ENCODE data around the gene BTBD3. TPM values are rescaled to one million over a fixed set of nuclear protein-coding genes. Genes with fewer than 3 reads are reported as not detected.

Gene BTBD3
- total RNA-seq (189 TPM), polyA plus RNA-seq (45.7 TPM)

GRCh38 chr20:11917663-11918062 lies at the start of gene BTBD3:
Gene BTBD3, plus strand, starts transcription at chr20:11917893. Its CDS starts 383 bp downstream, at chr20:11918276.
- Histone ChIP-seq H3K4me1 (ENCODE audit: insufficient read depth) (no peaks in the 10 kb centered on the region), H3K36me3 (ENCODE audit: insufficient read depth) (no peaks in the 10 kb centered on the region), H3K27ac (ENCODE audit: low read depth) (peak within 1 kb of the TSS; percentile 82), H3K4me3 (ENCODE audit: low read depth, low read length) (peak within 1 kb of the TSS; percentile 60)
- DNase-seq (ENCODE audit: extremely low spot score): no peak
- WGBS: 2% methylated on average over 4 of the region's 4 CpGs

DNA sequence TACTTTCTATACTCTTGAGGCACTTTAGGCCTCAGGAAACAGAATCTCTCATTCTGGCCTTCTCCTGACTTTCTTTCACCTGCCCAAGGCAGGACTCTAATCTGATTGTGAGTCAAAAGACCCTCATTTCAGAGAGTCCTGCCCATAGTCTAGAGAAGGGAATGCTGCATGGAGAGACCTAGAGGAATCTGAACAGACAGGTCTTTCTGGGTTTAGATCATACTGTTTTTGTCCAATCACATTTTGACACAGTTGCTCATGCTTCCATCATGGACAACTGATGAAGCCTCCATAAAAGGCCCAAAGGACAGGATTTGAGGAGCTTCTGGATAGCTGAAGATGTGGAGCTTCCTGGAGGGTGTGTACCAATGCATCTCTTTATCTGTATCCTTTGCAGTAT lies 48.1 kb upstream of the BTBD3 start:
- Histone ChIP-seq H3K4me3 (ENCODE audit: low read depth, low read length) (no peak overlapping the region), H3K4me1 (ENCODE audit: insufficient read depth) (no peaks in the 10 kb centered on the region), H3K27ac (ENCODE audit: low read depth) (no peak overlapping the region), H3K36me3 (ENCODE audit: insufficient read depth) (no peaks in the 10 kb centered on the region)
- DNase-seq (ENCODE audit: extremely low spot score): no peak

- Histone ChIP-seq H3K36me3 (ENCODE audit: insufficient read depth) (no peaks in the 10 kb centered on the region), H3K27ac (ENCODE audit: low read depth) (no peak overlapping the region), H3K4me3 (ENCODE audit: low read depth, low read length) (no peak overlapping the region), H3K4me1 (ENCODE audit: insufficient read depth) (no peaks in the 10 kb centered on the region)
- WGBS: 58% methylated on average over 3 of the region's 3 CpGs
- DNase-seq (ENCODE audit: extremely low spot score): no peak
Observed at GRCh38 chr20:11870411-11870810, 47.3 kb upstream of the BTBD3 start.

GRCh38 chr20:11876555-11876954 lies 41.1 kb upstream of the BTBD3 start:
- Histone ChIP-seq H3K36me3 (ENCODE audit: insufficient read depth) (no peaks in the 10 kb centered on the region), H3K4me3 (ENCODE audit: low read depth, low read length) (no peak overlapping the region), H3K27ac (ENCODE audit: low read depth) (no peak overlapping the region), H3K4me1 (ENCODE audit: insufficient read depth) (no peaks in the 10 kb centered on the region)
- no peak for DNase-seq (ENCODE audit: extremely low spot score)

- 87% methylated on average over 4 of the region's 4 CpGs for WGBS
- Histone ChIP-seq H3K27ac (ENCODE audit: low read depth) (no peak overlapping the region), H3K4me1 (ENCODE audit: insufficient read depth) (no peaks in the 10 kb centered on the region), H3K36me3 (ENCODE audit: insufficient read depth) (no peaks in the 10 kb centered on the region), H3K4me3 (ENCODE audit: low read depth, low read length) (no peak overlapping the region)
- no peak for DNase-seq (ENCODE audit: extremely low spot score)
Observed at GRCh38 chr20:11880680-11881079, 37.0 kb upstream of the BTBD3 start.

DNA sequence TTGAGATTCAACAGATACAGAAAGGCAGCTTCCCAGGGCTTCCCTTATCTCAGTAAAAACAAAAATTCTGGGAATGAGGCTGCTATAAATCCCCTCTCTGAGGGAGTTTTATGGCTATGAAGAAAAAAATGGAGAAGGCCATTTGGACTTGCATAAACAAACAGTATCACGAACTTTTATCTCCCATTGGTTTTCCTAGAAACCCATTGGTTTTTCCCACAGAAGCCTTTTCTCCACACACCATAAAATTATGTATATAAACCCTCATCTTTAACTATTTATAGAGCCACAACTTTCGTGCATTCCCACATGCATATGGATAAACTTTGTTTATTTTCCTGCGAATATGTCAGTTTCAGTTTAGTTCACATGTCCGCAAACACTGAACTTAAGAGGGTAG lies 36.2 kb upstream of the BTBD3 start:
- no peaks in the 10 kb centered on the region for H3K36me3 ChIP-seq (ENCODE audit: insufficient read depth)
- 32% methylated on average over 4 of the region's 4 CpGs for WGBS
- H3K4me3 ChIP-seq (ENCODE audit: low read depth, low read length): no peak overlapping the region
- H3K4me1 ChIP-seq (ENCODE audit: insufficient read depth): no peaks in the 10 kb centered on the region
- no peak for DNase-seq (ENCODE audit: extremely low spot score)
- H3K27ac ChIP-seq (ENCODE audit: low read depth): no peak overlapping the region

- 82% methylated on average over 7 of the region's 7 CpGs for WGBS
Observed at GRCh38 chr20:11882651-11883050, 35.0 kb upstream of the BTBD3 start.

GRCh38 chr20:11888648-11889047 lies 29.0 kb upstream of the BTBD3 start:
- Histone ChIP-seq H3K27ac (ENCODE audit: low read depth) (no peak overlapping the region), H3K36me3 (ENCODE audit: insufficient read depth) (no peaks in the 10 kb centered on the region), H3K4me1 (ENCODE audit: insufficient read depth) (no peaks in the 10 kb centered on the region), H3K4me3 (ENCODE audit: low read depth, low read length) (no peak overlapping the region)
- DNase-seq (ENCODE audit: extremely low spot score): no peak
- 0% methylated on average over 1 of the region's 1 CpG for WGBS

More at GRCh38 chr20:11882651-11883050, 35.0 kb upstream of the BTBD3 start:
- Histone ChIP-seq H3K4me1 (ENCODE audit: insufficient read depth) (no peaks in the 10 kb centered on the region), H3K27ac (ENCODE audit: low read depth) (no peak overlapping the region), H3K36me3 (ENCODE audit: insufficient read depth) (no peaks in the 10 kb centered on the region), H3K4me3 (ENCODE audit: low read depth, low read length) (no peak overlapping the region)
- DNase-seq (ENCODE audit: extremely low spot score): no peak

GRCh38 chr20:11890331-11891076 lies 27.2 kb upstream of the BTBD3 start:
- Histone ChIP-seq H3K36me3 (ENCODE audit: insufficient read depth) (no peaks in the 10 kb centered on the region), H3K27ac (ENCODE audit: low read depth) (peak overlapping the region; percentile 96), H3K4me3 (ENCODE audit: low read depth, low read length) (peak overlapping the region; percentile 99), H3K4me1 (ENCODE audit: insufficient read depth) (no peaks in the 10 kb centered on the region)
- under 1% methylated on average over 69 of the region's 69 CpGs for WGBS
- DNase-seq (ENCODE audit: extremely low spot score): peak; percentile 69

- H3K4me1 ChIP-seq (ENCODE audit: insufficient read depth): no peaks in the 10 kb centered on the region
- H3K4me3 ChIP-seq (ENCODE audit: low read depth, low read length): peak overlapping the region; percentile 99
- WGBS: under 1% methylated on average over 72 of the region's 72 CpGs
- peak overlapping the region; percentile 96 for H3K27ac ChIP-seq (ENCODE audit: low read depth)
- DNase-seq (ENCODE audit: extremely low spot score): no peak
- H3K36me3 ChIP-seq (ENCODE audit: insufficient read depth): no peaks in the 10 kb centered on the region
Observed at GRCh38 chr20:11891077-11891775, 26.5 kb upstream of the BTBD3 start.

DNA sequence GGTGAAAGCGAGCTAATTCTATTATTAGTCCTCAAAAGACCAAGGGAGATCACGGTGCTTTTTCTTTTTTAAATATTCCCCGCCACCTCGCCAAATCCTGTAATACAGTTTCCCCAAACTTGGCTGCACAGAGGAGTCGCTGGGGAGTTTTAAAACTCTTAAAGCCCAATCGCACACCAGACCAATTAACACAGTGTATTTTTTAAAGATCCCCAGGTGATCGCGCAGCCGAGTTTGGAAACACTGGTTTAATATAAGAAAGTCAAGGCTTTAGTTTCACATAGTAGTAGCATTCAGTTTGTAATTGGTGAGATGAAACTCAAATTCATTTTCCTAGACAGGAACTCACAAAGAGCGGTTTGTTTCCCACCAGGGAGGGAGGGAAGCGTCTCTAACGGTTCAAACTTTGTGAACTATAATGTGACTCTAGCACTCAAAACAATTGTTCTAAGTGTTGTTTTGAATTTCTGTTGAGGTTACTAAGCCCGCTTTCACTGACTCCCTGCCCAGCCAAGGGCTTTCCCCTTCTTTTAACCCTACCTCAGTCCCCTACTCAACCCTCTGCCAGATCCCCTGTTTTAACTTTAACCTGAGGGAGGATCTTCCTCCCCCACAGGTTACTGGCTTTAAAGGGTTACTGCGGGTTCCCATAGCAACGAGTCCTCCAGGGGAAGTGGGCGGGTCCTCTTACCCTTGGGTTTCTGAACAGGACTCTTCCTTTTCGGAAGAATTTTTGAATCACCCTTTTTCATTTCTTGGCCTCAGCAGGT lies 25.7 kb upstream of the BTBD3 start:
- Histone ChIP-seq H3K4me3 (ENCODE audit: low read depth, low read length) (peak overlapping the region; percentile 99), H3K36me3 (ENCODE audit: insufficient read depth) (no peaks in the 10 kb centered on the region), H3K4me1 (ENCODE audit: insufficient read depth) (no peaks in the 10 kb centered on the region), H3K27ac (ENCODE audit: low read depth) (no peak overlapping the region)
- WGBS: under 1% methylated on average over 17 of the region's 17 CpGs
- DNase-seq (ENCODE audit: extremely low spot score): peak; percentile 84

GRCh38 chr20:11894062-11894461 lies 23.6 kb upstream of the BTBD3 start:
- Histone ChIP-seq H3K36me3 (ENCODE audit: insufficient read depth) (no peaks in the 10 kb centered on the region), H3K4me3 (ENCODE audit: low read depth, low read length) (no peak overlapping the region), H3K4me1 (ENCODE audit: insufficient read depth) (no peaks in the 10 kb centered on the region), H3K27ac (ENCODE audit: low read depth) (no peak overlapping the region)
- no peak for DNase-seq (ENCODE audit: extremely low spot score)
- 62% methylated on average over 6 of the region's 6 CpGs for WGBS

DNA sequence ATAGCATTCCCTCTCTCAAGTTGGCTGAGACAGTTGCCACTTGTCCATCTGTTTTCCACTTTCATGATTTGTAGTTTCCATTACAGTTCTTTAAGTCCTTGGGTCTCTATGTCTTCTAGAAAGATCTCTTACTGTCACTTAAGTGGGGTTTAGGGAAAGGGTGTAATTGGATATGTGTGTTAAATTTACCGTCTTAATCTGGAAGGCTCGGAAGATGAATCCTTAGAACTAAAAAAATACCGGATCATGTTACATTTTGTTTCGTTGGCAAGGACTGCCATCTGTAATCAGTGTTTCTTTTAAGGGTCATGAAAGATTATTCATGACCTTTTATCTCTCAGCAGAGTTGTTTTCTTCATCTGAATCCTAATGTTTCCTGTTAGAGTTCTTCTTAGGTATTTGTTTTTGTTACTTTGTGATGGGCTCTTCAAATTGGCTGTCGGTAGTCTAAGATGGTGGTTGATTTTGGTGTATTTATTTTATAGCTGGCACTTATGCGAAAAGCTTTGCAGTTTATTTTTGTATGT lies 21.8 kb upstream of the BTBD3 start:
- no peak for DNase-seq (ENCODE audit: extremely low spot score)
- WGBS: 30% methylated on average over 6 of the region's 6 CpGs
- no peaks in the 10 kb centered on the region for H3K4me1 ChIP-seq (ENCODE audit: insufficient read depth)
- peak overlapping the region; percentile 38 for H3K27ac ChIP-seq (ENCODE audit: low read depth)
- no peaks in the 10 kb centered on the region for H3K36me3 ChIP-seq (ENCODE audit: insufficient read depth)
- H3K4me3 ChIP-seq (ENCODE audit: low read depth, low read length): no peak overlapping the region

All from urinary bladder (tissue), 4 donors.